GM18861 (cell line): ENCODE measurements around the gene GPR78.
"Not testable (repeated sequence)": the region's sequence is repeated elsewhere in the genome, so short reads cannot be mapped to it uniquely, and the experiment has no call there.

Experiments used
- ATAC-seq: cut with Tn5 transposase; IDR thresholded peaks from one replicate; pipeline ENCODE4 v1.9.1; 2021; ENCODE audit not compliant: unreplicated experiment

The GPR78 gene

GRCh38 chr4:8614365-8615193 is 34.4 kb downstream of the GPR78 start:
- no peak for ATAC-seq

GRCh38 chr4:8615366-8615765 is 35.2 kb downstream of the GPR78 start:
- ATAC-seq, result no peak

GRCh38 chr4:8615921-8616787 is 36.0 kb downstream of the GPR78 start:
- ATAC-seq, result no peak

- ATAC-seq, result no peak
These were observed 36.6 kb downstream of the GPR78 start for GRCh38 chr4:8616831-8617230.

- ATAC-seq, result no peak
These were observed 37.4 kb downstream of the GPR78 start for GRCh38 chr4:8617486-8618040.

GRCh38 chr4:8618421-8618820 is 38.2 kb downstream of the GPR78 start:
- ATAC-seq, result no peak

GRCh38 chr4:8618961-8619720 is 38.9 kb downstream of the GPR78 start:
- ATAC-seq, result no peak

GRCh38 chr4:8621135-8621534 is 40.9 kb downstream of the GPR78 start:
- not testable (repeated sequence) for ATAC-seq

GRCh38 chr4:8624601-8625272 is 44.5 kb downstream of the GPR78 start:
- not testable (repeated sequence) for ATAC-seq

- not testable (repeated sequence) for ATAC-seq
These were observed 50.2 kb downstream of the GPR78 start for GRCh38 chr4:8630240-8630905.

- ATAC-seq, result not testable (repeated sequence)
These were observed 51.7 kb downstream of the GPR78 start for GRCh38 chr4:8631896-8632295.

- ATAC-seq, result not testable (repeated sequence)
These were observed 54.6 kb downstream of the GPR78 start for GRCh38 chr4:8634773-8635172.

GRCh38 chr4:8635897-8636554 is 55.8 kb downstream of the GPR78 start:
- not testable (repeated sequence) for ATAC-seq
